Subcutaneous abdominal adipose tissue (tissue), 5 donors: ENCODE data around the gene PPID.
A peak's percentile ranks its signal among the peaks of the same experiment; 100 is the strongest.

Source experiments
- H3K27ac ChIP-seq: one replicate; pipeline ENCODE4 v1.7.0; 2013; ENCODE audit warnings: low read depth, mild to moderate bottlenecking, inconsistent platforms, low read length, moderate library complexity
- H3K27me3 ChIP-seq, 5 donors: one replicate each; pipeline ENCODE4 v1.7.0; 2013; ENCODE audit warnings: low read length in 5 of 5, inconsistent platforms in 1 of 5; ENCODE audit not compliant: control insufficient read depth in 5 of 5, insufficient read depth in 4 of 5
- H3K36me3 ChIP-seq, 5 donors: one replicate each; pipeline ENCODE4 v1.7.0; 2013; ENCODE audit warnings: low read length in 5 of 5; ENCODE audit not compliant: control insufficient read depth in 5 of 5, insufficient read depth in 5 of 5
- H3K4me1 ChIP-seq, 5 donors: one replicate each; pipeline ENCODE4 v1.7.0; 2013; ENCODE audit warnings: low read length in 5 of 5, mild to moderate bottlenecking in 3 of 5, moderate library complexity in 1 of 5; ENCODE audit not compliant: control insufficient read depth in 5 of 5, insufficient read depth in 5 of 5
- H3K4me3 ChIP-seq, 5 donors: one replicate each; pipeline ENCODE4 v1.7.0; 2013; ENCODE audit warnings: low read length in 5 of 5, low read depth in 1 of 5
- H3K9ac ChIP-seq, 5 donors: one replicate each; pipeline ENCODE4 v1.7.0; 2013; ENCODE audit warnings: low read length in 5 of 5, mild to moderate bottlenecking in 4 of 5, moderate library complexity in 3 of 5
- H3K9me3 ChIP-seq, 5 donors: one replicate each; pipeline ENCODE4 v1.7.0; 2013; ENCODE audit warnings: low read length in 5 of 5; ENCODE audit not compliant: control insufficient read depth in 5 of 5
- donor health status: healthy.
- donor health status: healthy.
- donor health status: healthy.
- donor health status: healthy.
- donor health status: healthy.

Gene PPID

DNA sequence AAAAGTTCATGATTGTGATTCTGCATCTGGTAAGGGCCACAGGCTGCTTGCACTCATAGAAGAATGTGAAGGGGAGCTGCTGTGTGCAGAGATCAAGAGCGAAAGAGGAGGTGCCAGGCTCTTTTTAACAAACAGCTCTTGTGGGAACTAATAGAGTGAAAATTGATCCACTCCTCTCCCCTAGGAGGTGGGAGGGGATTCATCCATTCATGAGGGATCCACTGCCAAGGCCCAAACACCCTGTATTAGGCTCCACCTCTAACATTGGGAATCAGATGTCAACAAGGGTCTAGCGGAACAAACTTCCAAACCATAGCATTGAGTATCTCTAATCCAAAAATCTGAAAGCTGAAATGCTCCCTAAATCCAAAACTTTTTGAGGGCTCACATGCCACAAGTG, 16.4 kb upstream of the PPID start:
- Histone ChIP-seq H3K9ac (no peak overlapping the region), H3K27me3 (no peaks in the 10 kb centered on the region), H3K27ac (no peak overlapping the region), H3K4me1 (no peaks in the 10 kb centered on the region), H3K4me3 (no peak overlapping the region), H3K9me3 (no peaks in the 10 kb centered on the region), H3K36me3 (no peaks in the 10 kb centered on the region)

DNA sequence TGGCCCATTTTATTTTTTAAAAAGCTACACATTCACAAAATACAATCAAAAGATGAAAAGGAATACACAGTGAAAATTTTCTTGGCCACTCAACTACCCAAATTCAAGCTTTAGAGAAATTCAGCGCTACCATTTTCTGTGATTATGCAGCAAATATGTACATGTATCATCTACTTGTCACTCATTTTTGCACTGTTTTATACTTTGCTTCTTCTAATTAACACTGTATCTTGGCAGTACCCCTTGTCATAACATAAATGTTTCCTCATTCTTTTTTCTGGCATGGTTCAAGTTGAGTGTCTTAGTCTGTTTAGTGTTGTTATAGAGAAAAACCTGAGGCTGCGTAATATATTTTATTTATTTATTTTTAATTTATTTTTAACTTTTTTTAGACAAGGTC, 15.7 kb upstream of the PPID start:
- Histone ChIP-seq H3K4me1 (no peaks in the 10 kb centered on the region), H3K9ac (no peak overlapping the region), H3K27me3 (no peaks in the 10 kb centered on the region), H3K4me3 (no peak overlapping the region), H3K9me3 (no peaks in the 10 kb centered on the region), H3K36me3 (no peaks in the 10 kb centered on the region), H3K27ac (no peak overlapping the region)

DNA sequence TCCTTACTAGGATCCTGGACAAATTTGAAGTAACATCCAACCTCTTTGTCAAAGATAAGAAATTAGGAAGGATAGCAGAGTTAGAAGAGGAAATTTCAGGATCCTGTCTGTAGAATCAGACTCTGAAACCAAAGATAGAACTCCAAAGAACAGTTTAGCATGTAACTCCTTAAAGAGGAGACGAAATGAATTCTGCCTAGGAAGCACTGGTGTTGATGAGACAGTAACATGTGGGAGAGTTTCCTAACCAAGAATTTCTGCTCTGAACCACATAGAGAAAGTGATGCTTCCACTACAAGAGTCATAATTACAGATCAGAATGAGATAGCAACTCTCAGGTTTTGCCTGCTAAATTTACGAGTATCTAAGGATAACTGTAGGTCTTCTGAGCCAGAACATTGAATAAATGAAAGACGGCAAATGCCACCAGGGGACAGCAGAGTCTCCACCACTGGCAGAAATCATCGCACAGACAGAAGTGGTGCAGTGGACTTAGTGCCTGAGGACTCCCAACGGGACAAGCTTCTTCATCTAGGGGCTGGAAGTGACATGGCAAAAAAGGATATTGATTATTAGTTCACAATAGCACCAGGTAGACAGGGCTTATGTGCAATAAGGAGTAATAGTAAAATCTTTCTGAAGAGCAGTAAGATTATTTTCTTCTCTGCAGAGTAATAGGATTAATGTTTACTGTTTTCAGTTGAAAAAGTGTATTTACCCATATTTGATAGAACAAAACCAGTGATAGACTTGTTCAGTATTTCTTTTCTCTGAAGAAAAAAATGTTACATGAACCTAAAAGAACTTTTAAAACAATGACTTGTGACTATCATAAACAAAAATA, 6.7 kb upstream of the PPID start:
- H3K9ac ChIP-seq: no peak overlapping the region
- peaks cover 0 to 3% (median 0%) of the 10 kb centered on the region in 5 donors for H3K4me1 ChIP-seq
- no peak overlapping the region for H3K27ac ChIP-seq
- no peaks in the 10 kb centered on the region for H3K27me3 ChIP-seq
- H3K36me3 ChIP-seq: no peaks in the 10 kb centered on the region
- no peaks in the 10 kb centered on the region for H3K9me3 ChIP-seq
- no peak overlapping the region for H3K4me3 ChIP-seq

DNA sequence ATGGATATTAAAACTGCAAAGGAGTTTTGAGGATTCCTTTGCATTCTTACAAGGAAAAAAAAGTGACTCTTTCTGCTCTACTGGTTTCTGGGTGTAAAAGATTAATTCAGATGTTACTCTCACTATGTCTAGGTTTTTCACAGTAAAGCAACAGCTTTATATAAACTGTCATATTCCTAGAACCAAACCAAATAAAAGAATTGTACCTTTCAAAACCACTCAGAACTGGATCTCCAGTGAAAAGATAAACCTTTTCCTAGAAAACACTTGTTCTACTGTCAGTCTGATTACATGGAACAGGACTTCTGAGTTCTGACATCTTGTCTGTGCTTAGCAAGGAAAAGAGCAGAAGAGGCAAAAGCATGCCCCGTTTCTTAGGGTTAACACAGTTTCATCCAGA, 5.0 kb upstream of the PPID start:
- peaks cover 0 to 5% (median 3%) of the 10 kb centered on the region in 5 donors for H3K4me1 ChIP-seq
- H3K36me3 ChIP-seq: no peaks in the 10 kb centered on the region
- no peak overlapping the region for H3K4me3 ChIP-seq
- H3K27ac ChIP-seq: no peak overlapping the region
- H3K9me3 ChIP-seq: no peaks in the 10 kb centered on the region
- H3K9ac ChIP-seq: no peak overlapping the region
- H3K27me3 ChIP-seq: no peaks in the 10 kb centered on the region

DNA sequence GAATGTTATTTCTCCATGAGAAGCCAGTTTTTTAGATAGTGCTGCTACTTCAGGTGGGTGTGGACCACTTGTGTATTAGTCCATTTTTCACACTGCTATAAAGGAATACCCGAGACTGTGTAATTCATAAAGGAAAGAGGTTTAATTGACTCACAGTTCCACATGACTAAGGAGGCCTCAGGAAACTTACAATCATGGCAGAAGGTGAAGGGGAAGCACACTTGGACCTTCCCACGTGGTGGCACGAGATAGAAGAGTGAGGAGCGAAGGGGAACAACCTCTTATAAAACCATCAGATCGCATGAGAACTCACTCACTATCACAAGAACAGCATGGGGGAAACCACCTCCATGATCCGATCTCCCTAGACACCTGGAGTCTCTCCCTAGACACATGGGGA, 3.4 kb upstream of the PPID start:
- Histone ChIP-seq H3K4me3 (no peak overlapping the region), H3K36me3 (no peaks in the 10 kb centered on the region), H3K27ac (no peak overlapping the region), H3K9ac (no peak overlapping the region), H3K4me1 (peaks cover 3 to 16% (median 13%) of the 10 kb centered on the region in 5 donors), H3K27me3 (no peaks in the 10 kb centered on the region), H3K9me3 (no peaks in the 10 kb centered on the region)

DNA sequence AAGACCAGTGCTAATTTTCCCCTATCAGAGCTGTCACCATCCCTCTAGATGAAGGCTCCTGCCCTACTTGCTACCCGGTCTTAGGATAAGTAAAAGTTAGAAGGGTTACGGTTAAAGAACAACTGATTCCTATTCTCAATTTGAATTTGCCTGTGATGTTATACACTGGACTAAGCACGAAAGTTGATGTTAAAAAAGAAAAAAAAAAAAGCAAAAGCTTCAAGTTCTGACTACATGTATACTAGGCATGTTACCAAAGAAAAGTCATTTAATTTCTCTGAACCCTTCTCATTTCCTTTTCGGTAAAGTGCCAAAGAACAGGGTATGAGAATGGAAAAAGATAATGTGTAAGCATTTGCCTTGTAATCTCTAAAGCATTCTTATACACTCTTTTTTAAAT, 1.4 kb upstream of the PPID start:
- no peak overlapping the region for H3K9ac ChIP-seq
- peaks cover 4 to 12% (median 7%) of the 10 kb centered on the region in 5 donors for H3K36me3 ChIP-seq
- H3K4me1 ChIP-seq: peaks cover 3 to 19% (median 16%) of the 10 kb centered on the region in 5 donors
- H3K27ac ChIP-seq: no peak overlapping the region
- no peaks in the 10 kb centered on the region for H3K27me3 ChIP-seq
- H3K9me3 ChIP-seq: no peaks in the 10 kb centered on the region
- H3K4me3 ChIP-seq: no peak overlapping the region

DNA sequence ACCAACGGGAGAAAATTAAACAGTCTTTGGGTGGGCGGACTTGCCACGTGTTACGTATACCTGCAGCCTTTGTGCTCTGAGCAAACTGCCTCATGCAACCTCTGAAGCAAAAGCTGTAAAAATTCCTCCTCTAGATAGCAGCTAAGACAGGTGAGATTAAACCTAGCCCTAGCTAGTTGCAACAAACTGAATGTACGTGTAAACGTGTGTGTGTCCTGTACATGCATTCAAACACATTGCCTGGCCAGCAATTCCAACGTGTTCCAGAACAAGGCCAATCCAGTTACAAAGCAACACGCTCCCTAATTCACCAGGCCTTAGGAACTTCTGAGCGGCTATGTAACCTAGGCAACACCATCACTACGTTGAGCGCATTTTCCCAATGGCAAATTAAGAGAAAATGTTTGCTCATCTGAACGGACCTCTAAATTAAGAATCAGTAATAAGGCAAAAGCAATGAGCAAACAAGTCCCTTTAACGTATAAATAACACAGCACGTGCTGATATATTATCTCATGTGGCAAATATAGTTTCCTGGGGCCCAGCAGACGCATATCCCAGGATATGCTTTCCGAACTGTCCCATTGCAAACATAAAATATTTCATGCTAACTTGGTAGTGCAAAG, 792 bp downstream of the PPID start:
- Histone ChIP-seq H3K27ac (peak overlapping the region; percentile 99), H3K27me3 (no peaks in the 10 kb centered on the region), H3K9ac (peak overlapping the region; percentile 91 to 98 (median 96)), H3K4me1 (peaks cover 3 to 22% (median 18%) of the 10 kb centered on the region in 5 donors), H3K36me3 (peaks cover 20 to 34% (median 23%) of the 10 kb centered on the region in 5 donors), H3K9me3 (no peaks in the 10 kb centered on the region), H3K4me3 (peak overlapping the region; percentile 80 to 95 (median 92))

DNA sequence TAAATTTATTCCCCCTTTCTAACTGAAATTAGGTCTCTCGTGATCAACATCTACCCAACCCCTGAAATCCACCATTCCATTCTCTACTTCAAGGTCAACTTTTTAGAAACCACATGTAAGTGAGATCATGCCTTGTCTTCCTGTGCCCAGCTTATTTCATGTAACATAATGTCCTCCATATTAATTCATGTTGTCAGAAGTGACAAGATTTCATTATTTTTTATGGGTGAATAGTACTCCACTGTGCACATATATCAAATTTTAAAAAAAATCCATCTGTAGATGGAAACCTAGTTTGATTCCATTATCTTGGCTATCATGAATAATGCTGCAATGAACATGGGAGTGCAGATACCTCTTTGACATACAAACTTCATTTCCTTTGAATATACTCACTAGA, 1.5 kb downstream of the PPID start:
- H3K27ac ChIP-seq: no peak overlapping the region
- no peaks in the 10 kb centered on the region for H3K27me3 ChIP-seq
- peaks cover 3 to 22% (median 18%) of the 10 kb centered on the region in 5 donors for H3K4me1 ChIP-seq
- no peak overlapping the region for H3K9ac ChIP-seq
- H3K9me3 ChIP-seq: no peaks in the 10 kb centered on the region
- peaks cover 23 to 40% (median 25%) of the 10 kb centered on the region in 5 donors for H3K36me3 ChIP-seq
- peak overlapping the region in 1 of 5 donors; percentile 80 for H3K4me3 ChIP-seq

DNA sequence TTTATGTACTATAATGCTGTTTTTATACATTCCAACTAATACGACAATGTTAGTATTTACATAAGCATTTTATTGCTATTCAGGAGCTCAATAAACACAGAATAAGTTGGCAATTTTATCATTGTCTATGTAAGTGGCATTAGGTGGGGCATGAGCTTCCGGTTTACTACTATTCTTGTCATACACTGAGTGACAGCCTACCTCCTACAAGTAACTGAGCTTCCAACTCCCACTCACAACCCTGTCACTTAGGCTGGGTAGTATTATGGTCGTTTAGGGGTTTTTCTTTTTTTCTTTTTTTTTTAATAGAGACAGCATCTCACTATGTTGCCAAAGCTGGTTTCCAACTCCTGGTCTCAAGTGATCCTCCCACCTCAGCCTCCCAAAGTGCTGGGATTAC, 7.4 kb downstream of the PPID start:
- no peak overlapping the region for H3K9ac ChIP-seq
- peaks cover 53 to 82% (median 55%) of the 10 kb centered on the region in 5 donors for H3K36me3 ChIP-seq
- peaks cover 0 to 10% (median 4%) of the 10 kb centered on the region in 5 donors for H3K4me1 ChIP-seq

DNA sequence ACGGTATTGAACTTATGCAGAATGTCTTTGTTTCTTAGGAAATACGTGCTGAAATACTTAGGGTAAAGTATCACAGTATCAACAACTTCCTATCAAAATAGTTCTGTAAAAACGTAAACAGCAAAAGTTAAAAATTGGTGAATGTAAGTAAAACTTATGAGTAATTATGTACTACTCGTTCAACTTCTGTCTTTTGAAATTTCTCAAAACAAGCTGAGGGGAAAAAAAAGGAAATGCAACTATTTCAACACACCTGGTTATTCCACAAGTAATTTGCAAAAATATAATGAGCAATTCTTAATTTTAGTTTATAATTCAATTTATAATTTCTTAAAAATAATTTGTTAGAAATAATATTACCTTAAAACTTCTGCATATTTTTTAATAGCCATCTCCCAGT, 8.3 kb downstream of the PPID start:
- Histone ChIP-seq H3K9me3 (no peaks in the 10 kb centered on the region), H3K27me3 (no peaks in the 10 kb centered on the region), H3K9ac (no peak overlapping the region), H3K27ac (no peak overlapping the region), H3K36me3 (peaks cover 59 to 86% (median 63%) of the 10 kb centered on the region in 5 donors), H3K4me1 (peaks cover 0 to 6% (median 4%) of the 10 kb centered on the region in 5 donors), H3K4me3 (no peak overlapping the region)

More for the DNA sequence above, 7.4 kb downstream of the PPID start:
- H3K27ac ChIP-seq: no peak overlapping the region
- no peak overlapping the region for H3K4me3 ChIP-seq
- no peaks in the 10 kb centered on the region for H3K27me3 ChIP-seq
- no peaks in the 10 kb centered on the region for H3K9me3 ChIP-seq
